Stimulated activated CD8-positive, alpha-beta memory T cell treated with anti-CD3 and anti-CD28 coated beads, Interleukin-7, amount 100 ng/mL, for 4 hours (primary cell): ENCODE results near the gene RELN.
"Not testable (repeated sequence)": the region's sequence is repeated elsewhere in the genome, so short reads cannot be mapped to it uniquely, and the experiment has no call there.

Source experiments
- DNase-seq, 2 donors: peaks; one replicate each; pipeline ENCODE4 v3.0.0-alpha.2; 2020; ENCODE audit warnings: low read depth in 2 of 2

The RELN gene

DNA sequence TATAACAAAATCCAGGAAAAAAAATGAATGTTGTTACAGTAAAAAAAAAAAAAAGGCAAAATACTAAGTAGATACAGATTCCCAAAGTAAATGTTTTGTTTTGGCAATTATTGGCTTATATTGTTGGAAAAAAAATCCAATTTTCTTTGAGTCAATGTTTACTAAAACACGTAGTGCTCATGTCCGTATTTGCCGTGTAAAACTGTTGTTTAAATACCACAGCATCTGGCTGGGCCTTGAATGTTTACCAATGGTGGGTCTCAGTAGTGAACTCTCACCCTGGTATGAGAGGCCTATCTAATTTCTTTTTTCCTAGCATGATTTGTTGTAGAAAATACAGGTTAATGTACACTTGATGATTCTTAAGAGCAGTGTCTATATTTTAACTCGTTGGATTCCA is 502.0 kb downstream of the RELN start:
- DNase-seq, result no peak

DNA sequence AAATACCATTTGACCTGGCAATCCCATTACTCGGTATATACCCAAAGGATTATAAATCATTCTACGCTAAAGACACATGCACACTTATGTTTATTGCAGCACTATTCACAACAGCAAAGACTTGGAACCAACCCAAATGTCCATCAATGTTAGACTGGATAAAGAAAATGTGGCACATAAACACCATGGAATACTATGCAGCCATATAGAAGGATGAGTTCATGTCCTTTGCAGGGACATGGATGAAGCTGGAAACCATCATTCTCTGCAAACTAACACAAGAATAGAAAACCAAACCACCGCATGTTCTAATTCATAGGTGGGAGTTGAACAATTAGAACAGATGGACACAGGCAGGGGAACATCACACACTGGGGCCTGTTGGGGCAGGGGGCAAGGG is 502.6 kb downstream of the RELN start:
- DNase-seq, result not testable (repeated sequence)

DNA sequence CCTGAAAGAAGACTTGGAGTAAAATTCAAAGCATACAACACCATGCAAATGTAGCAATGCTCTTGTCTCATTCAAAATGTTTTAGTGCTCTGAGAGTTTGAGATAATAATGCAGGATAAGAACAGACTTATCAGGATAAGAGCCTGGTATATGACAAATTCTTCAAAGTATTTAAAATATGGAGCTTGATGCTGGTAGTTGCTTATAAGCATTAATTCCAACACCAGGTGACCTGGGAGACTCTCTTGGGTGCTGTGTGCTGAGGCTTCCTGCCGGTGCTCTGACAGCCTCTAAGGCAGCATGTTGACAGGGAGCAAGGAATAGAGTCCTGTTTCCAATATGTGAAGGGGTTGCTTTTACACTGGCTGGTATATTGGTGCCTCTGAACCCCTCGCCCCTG is 508.7 kb downstream of the RELN start:
- no peak for DNase-seq

DNA sequence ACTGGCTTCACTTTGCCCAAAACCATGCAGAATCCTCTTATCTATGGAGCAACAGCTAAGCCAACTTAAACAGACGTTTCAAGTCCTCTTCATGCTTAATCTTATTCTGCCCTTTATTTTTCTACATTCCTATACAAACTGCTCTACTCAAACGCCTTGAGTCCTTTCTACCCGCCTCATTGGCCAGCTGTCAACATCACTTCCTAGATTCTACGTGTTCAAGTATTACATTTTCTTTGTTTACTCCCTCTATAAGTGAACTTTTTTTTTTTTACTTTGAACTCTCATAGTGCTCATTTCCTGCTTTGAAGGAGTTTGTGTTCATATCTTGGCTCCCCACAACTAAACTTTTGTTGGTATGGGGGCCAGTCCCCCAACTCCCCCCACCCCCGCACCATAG is 514.5 kb downstream of the RELN start:
- no peak for DNase-seq

DNA sequence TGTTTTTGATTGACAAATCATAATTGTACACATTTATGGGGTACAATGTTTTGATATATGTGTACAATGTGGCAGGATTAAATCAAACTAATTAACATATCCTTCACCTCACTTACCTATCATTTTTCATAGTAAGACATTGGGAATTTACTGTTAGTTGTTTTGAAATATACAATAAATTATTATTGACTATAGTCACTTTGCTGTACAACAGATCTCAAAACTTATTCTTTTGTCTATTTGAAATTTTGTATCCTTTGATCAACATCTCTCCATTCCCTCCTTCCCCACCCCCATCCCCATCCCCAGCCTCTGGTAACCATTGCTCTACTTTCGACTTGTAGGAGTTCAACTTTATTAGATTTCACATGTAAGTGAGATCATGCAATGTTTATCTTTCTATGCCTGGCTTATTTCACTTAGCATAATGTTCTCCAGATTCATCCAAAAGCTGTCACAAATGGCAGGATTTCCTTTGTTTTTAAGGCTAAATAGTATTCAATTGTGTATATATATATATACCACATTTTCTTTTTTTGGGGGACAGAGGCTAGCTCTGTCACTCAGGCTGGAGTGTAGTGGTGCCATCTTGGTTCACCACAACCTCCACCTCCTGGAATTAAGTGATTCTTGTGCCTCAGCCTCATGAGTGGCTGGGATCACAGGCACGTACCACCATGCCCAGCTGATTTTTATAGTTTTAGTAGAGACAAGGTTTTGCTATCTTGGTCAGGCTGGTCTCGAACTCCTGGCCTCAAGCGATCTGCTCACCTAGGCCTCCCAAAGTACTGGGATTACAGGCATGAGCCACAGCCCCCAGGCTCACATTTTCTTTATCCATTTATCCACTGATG is 520.1 kb downstream of the RELN start:
- DNase-seq, result no peak

DNA sequence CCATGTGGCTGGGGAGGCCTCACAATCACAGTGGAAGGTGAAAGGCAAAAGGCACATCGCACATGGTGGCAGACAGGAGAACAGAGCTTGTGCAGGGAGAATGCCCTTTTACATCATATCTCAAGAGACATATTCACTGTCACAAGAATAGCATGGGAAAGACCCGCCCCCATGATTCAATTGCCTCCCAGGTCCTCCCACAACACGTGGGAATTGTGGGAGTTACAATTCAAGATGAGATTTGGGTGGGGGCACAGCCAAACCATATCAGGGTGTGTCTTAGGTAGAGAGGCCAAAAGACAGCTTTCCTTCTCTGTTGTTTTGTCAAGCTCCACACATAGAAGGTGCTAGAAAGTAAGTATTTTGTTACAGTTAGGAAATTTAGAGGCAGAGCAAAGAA is 522.6 kb downstream of the RELN start:
- DNase-seq, result no peak

DNA sequence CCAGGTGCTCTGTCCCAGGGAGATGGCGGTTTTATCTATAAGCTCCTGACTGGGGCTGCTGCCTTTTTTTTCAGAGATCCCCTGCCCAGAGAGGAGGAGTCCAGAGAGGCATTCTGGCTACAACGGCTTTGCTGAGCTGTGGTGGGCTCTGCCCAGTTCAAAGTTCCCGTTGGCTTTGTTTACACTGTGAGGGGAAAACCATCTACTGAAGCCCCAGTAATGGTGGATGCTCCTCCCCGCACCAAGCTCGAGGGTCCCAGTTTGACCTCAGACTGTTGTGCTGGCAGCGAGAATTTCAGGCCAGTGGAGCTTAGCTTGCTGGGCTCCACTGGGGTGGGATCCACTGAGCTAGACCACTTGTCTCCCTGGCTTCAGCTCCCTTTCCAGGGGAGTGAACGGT is 527.1 kb downstream of the RELN start:
- no peak for DNase-seq

DNA sequence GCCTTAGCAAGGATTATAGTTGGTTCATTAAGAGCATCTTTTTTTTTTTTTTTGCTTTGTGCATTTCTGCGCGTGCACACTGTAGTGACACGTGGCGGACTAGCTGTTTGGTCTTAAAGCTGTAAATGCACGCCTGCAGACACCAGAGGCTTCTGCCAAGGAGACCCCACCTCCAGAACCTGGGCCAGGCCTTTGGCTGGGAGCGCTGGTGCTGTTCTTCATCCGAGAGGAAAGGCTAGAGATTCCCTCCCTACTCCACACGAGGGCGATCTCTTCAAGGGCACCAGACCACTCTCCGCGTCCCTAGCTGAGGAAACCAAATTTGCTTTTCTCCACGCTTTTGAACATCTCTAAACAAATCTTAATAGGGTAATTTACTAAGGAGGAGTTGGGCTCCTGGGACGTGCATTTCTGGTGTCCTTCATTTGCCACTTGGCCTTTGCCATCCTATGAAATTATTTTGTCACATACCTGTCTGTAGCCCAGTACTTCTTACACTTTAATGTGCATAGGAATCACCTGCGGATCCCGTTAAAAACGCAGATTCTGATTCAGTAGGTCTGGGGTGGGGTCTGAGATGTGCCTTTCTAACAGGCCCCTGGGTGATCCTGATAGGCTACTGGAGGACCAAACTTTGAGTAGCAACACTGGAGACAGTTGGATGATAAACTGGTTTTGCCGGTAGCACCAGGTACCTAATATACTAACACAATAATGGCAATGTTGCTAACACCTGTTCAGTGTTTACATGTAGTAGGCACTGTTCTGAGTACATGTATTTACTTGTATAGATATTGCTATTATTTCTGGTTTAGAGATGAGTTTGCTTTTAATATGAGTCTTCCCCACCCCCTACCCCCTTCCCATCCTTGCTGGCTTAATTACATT is 542.1 kb downstream of the RELN start:
- DNase-seq, result no peak

DNA sequence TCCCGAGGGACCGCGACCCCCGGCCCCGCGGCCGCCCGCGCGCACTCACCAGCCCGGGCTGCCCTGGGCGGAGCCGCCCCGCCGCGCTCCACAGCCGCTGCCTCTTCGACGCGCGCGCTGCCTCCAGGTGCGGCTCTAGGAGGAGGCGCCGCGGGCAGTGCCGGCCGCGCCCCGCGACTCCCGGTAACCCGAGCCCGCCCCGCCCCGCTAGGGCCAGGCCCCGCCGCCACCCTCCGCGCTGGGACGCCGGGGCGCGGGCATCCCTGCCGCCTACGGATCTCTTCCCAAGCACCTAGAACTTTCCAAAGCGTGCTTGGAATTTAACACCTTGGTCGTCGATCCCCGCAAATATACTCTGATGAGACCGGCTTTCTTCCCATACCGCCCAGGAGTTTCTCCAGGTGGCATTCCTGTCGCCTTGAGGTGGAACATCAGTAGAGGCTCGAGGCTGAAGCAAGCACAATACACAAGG is 543.4 kb downstream of the RELN start, which contains the start of gene SLC26A5:
Gene SLC26A5 (minus strand): TSS at position 159 of the 472 bp plus-strand sequence. CDS start 24,693 bp downstream, outside the sequence.
- no peak for DNase-seq

DNA sequence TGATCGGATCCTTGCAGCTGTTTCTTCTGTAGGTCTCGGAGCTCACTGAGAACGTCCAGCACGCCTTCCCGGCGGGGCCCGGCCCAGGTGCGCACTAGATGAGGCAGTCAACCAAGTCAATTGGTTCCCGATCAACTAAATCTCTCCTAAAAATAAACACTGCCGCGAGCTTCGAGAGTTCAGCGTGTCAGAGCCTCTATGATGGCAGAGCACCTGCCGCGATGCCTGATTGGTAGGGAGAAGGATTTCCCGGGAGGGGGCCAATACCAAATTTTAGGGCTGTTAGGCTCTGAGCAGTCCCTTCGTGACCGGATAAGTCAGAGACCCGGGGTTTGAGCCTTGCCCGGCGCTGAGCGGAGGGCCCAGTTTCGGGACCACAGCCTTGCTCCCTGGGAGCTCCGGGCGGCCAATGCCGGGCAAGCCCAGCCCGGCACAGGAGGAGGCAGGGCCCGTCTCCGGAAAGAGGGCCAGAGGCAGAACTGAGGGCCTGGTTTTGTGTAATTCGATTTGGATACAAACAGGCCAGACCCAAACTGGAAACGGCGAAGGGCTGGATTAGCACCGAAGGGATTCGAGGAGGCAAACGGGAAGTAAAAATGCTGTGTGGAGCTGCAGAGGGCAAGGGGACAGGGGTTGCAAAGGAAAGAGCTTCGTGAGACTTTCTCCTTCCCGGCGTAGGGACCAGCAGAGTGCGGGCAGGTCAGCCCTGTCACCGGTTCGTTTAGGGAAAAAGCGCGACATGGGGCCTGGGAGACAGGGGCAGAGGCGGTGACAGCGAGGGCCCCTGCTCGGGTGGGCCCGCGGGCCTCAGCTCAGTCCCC is 544.0 kb downstream of the RELN start:
- no peak for DNase-seq

DNA sequence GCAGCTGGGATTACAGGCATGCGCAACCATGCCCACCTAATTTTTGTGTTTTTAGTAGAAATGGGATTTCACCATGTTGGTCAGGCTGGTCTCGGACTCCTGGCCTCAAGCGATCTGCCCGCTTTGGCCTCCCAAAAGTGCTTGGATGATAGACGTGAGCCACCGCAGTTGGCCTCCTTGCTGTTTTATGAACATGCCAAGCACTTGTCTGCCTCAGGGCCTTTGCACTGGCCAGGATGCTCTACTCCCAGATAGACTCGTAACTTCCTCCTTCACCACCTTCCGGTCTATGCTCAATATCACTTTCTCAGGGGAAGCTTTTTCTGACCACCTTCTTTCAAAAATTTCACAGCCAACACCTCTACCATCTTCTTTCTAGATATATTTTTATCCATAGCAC is 549.8 kb downstream of the RELN start:
- no peak for DNase-seq

DNA sequence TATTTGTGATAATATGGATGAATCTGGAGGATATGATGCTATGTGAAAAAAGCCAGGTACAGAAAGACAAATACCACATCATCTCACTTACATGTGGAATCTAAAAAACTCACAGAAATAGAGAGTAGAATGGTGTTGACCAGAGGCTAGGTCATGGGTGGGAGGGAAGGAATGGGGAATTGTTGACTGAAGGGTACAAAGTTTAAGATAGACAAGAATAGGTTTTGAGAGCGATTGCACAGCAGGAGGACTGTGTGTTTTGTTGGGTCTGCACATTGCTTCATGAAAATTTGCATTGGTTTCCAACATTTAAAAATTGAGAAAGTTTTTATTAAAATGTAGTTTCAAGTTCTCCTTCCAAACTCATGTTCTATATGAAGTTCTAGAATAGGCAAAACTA is 551.8 kb downstream of the RELN start:
- no peak for DNase-seq

DNA sequence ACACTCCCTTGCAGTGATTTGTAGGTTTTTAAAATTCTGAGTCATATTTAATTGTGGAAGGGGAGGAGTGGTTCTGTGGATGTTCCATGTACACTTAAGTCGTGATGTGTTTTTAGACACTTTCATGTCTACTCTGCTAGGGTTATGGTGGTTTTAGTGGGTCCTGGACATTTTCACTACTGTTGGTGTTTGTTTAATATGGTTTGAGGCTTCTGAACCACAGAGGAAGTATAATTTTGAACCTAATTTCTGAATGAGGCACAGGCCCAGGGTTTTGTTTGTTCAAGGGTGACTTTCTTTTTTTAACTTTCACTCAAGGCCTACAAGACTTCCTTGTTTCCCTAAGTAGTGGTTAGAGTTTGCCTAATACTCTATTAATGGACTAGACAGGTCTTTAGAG is 556.7 kb downstream of the RELN start:
- DNase-seq, result no peak

DNA sequence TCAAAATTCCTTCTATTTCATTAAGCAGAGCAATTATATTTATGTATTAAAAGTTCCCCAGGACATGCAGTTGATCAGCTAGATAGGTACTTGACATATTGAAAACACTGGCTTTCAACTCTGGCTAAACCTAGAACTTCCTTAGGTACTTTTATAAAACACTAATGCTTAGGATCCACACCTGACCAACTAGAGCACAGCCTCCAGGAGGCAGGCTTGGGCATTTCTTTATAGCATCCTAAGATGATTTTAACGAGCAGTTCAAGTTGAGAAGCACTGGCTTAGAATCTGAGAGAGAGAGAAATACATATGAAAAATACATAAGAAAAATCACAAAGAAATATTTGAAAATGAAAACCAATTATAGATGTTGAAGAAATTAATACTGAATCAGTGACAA is 564.3 kb downstream of the RELN start:
- no peak for DNase-seq

DNA sequence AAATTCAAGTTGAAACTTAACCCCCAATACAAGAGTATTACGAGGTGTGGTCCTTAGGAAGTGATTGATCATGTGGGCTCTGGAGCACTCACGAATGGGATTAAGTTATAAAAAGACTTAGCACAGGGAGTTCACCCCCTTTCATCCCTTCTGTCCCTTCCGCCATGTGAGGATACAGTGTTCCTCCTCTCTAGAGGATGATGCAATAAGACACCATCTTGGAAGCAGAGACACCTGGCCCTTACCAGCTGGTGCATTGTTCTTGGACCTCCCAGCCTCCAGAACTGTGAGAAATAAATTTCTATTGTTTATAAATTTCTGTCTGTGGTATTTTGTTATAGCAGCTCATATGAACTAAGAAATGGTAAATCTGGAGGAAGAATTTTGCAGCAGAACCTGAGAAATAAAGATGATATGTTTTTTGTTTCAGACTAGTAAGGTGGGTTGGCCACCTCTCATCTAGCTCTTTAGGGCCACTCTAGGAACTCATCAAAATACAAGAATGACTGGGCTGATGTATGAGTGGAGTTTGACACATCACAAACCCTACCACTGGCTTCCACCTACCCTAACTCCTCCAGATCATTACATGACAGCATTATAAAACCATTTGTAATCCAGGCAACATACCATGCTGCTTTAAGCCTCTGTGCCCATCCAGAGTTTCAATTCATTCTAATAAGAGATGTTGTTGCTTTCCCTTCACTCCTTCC is 565.8 kb downstream of the RELN start:
- DNase-seq, result no peak
